Measurements from ENCODE around the gene ZFPM1.

Gene ZFPM1

GRCh38 chr16:88453217-88453531 is at the start of gene ZFPM1:
ZFPM1 (plus strand) TSS chr16:88453280; CDS start chr16:88453639, 359 bp downstream.
- no peaks in the 10 kb centered on the region for H3K36me3 ChIP-seq (ENCODE audit: insufficient read depth)
- TF ChIP-seq, protein P1, sequence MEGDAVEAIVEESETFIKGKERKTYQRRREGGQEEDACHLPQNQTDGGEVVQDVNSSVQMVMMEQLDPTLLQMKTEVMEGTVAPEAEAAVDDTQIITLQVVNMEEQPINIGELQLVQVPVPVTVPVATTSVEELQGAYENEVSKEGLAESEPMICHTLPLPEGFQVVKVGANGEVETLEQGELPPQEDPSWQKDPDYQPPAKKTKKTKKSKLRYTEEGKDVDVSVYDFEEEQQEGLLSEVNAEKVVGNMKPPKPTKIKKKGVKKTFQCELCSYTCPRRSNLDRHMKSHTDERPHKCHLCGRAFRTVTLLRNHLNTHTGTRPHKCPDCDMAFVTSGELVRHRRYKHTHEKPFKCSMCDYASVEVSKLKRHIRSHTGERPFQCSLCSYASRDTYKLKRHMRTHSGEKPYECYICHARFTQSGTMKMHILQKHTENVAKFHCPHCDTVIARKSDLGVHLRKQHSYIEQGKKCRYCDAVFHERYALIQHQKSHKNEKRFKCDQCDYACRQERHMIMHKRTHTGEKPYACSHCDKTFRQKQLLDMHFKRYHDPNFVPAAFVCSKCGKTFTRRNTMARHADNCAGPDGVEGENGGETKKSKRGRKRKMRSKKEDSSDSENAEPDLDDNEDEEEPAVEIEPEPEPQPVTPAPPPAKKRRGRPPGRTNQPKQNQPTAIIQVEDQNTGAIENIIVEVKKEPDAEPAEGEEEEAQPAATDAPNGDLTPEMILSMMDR (conservative IDR thresholded peaks at IDR 0.05; ENCODE audit: low read depth, low read length) = no peak
- H3K79me2 ChIP-seq (ENCODE audit: insufficient read depth, low read depth) = no peaks in the 10 kb centered on the region
- H3K4me3 ChIP-seq (IDR thresholded peaks at IDR 0.05; ENCODE audit: insufficient read depth, low read depth, low read length) = no peak within 1 kb of the TSS
- no peaks in the 10 kb centered on the region for H4K20me1 ChIP-seq (ENCODE audit: insufficient read depth)
- H3K4me1 ChIP-seq (ENCODE audit: low read depth, poor library complexity, severe bottlenecking) = no peaks in the 10 kb centered on the region
- no peak within 1 kb of the TSS for H3K9ac ChIP-seq
- H3K27me3 ChIP-seq (ENCODE audit: insufficient read depth, low read depth) = peaks cover 78% of the 10 kb centered on the region
- no peak within 1 kb of the TSS for H3K27ac ChIP-seq
- peak within 1 kb of the TSS; percentile 25; the same call in 1 of the 2 replicates for H3K4me2 ChIP-seq
- H2AFZ ChIP-seq (ENCODE audit: low read depth) = peak within 1 kb of the TSS; percentile 39; the same call in 1 of the 2 replicates

DNA sequence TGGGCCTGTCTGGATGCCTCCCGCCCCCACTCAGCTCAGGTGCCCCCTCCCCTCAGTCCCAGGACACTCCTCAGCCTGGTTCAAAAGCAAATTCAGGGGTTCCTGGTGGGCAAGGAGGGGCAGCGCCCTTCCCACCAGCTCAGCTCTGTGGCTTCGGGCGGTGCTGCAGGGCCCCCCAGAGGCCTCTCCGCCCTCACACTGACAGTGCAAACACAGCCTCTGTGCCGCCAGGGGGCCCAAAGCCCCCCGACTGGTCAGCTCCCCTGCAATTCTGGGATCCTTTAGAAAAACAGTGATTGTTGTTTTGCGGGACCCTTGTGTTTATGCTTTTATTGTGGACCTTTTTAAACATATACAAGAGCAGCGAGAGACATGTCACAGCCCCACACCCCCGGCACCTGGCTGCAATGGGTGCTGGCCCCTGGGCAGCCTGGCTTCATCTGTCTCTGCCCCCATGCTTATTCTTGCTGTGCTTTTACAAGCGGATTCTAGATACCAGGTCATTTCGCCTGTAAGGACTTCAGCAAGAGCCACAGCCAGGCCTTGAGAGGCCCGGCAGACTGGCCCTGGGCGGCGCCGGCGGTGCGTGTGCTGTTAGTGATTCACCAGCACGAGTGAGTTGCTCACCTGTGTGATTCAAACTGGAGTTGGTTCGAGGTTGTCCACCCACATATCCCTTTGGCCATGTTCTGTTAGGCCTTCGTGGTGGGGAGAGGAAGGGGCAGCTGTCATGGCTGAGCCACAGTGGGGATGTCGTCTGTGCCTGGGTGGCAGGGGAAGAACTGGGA is 49.1 kb upstream of the ZFPM1 start:
- H3K4me2 ChIP-seq = no peak overlapping the region
- no peaks in the 10 kb centered on the region for H4K20me1 ChIP-seq (ENCODE audit: insufficient read depth)

DNA sequence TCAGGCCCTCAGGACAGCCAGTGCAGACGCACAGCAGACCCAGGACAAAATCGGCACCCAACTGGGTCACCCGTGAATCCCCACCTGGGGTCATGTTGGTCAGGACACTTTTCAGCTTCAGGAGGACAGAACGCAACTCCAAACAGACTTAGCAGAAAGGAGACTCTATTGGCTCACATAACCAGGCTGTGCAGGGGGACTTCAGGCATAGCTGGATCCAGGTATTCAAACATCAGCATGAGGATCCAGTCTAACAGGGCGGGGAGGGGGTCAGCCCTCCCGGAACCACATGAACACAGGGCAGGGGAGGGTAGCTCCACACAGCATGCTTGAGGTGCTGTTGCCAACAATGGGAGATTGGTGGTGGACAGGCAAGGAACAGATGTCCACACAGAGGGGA is 48.3 kb upstream of the ZFPM1 start:
- H2AFZ ChIP-seq (ENCODE audit: low read depth) = no peak overlapping the region
- no peaks in the 10 kb centered on the region for H3K4me1 ChIP-seq (ENCODE audit: low read depth, poor library complexity, severe bottlenecking)
- H3K27ac ChIP-seq = no peak overlapping the region
- no peaks in the 10 kb centered on the region for H3K36me3 ChIP-seq (ENCODE audit: insufficient read depth)
- H4K20me1 ChIP-seq (ENCODE audit: insufficient read depth) = no peaks in the 10 kb centered on the region
- TF ChIP-seq, protein P1 (conservative IDR thresholded peaks at IDR 0.05; ENCODE audit: low read depth, low read length) = no peak
- H3K4me3 ChIP-seq (IDR thresholded peaks at IDR 0.05; ENCODE audit: insufficient read depth, low read depth, low read length) = no peak overlapping the region
- H3K27me3 ChIP-seq (ENCODE audit: insufficient read depth, low read depth) = peaks cover 72% of the 10 kb centered on the region
- H3K79me2 ChIP-seq (ENCODE audit: insufficient read depth, low read depth) = no peaks in the 10 kb centered on the region
- H3K9ac ChIP-seq = no peak overlapping the region
- no peak overlapping the region for H3K4me2 ChIP-seq

More for the DNA sequence above, 49.1 kb upstream of the ZFPM1 start:
- peaks cover 74% of the 10 kb centered on the region for H3K27me3 ChIP-seq (ENCODE audit: insufficient read depth, low read depth)
- no peaks in the 10 kb centered on the region for H3K4me1 ChIP-seq (ENCODE audit: low read depth, poor library complexity, severe bottlenecking)
- no peaks in the 10 kb centered on the region for H3K36me3 ChIP-seq (ENCODE audit: insufficient read depth)
- no peak overlapping the region for H3K9ac ChIP-seq
- TF ChIP-seq, protein P1 (conservative IDR thresholded peaks at IDR 0.05; ENCODE audit: low read depth, low read length) = no peak
- no peak overlapping the region for H3K27ac ChIP-seq
- H2AFZ ChIP-seq (ENCODE audit: low read depth) = no peak overlapping the region
- H3K79me2 ChIP-seq (ENCODE audit: insufficient read depth, low read depth) = no peaks in the 10 kb centered on the region
- no peak overlapping the region for H3K4me3 ChIP-seq (IDR thresholded peaks at IDR 0.05; ENCODE audit: insufficient read depth, low read depth, low read length)

GRCh38 chr16:88405216-88406060 is 47.6 kb upstream of the ZFPM1 start:
- H3K27ac ChIP-seq = no peak overlapping the region
- no peaks in the 10 kb centered on the region for H3K4me1 ChIP-seq (ENCODE audit: low read depth, poor library complexity, severe bottlenecking)
- H3K4me2 ChIP-seq = no peak overlapping the region
- H3K9ac ChIP-seq = no peak overlapping the region
- TF ChIP-seq, protein P1 (conservative IDR thresholded peaks at IDR 0.05; ENCODE audit: low read depth, low read length) = no peak
- peaks cover 65% of the 10 kb centered on the region for H3K27me3 ChIP-seq (ENCODE audit: insufficient read depth, low read depth)
- no peaks in the 10 kb centered on the region for H3K36me3 ChIP-seq (ENCODE audit: insufficient read depth)
- no peaks in the 10 kb centered on the region for H4K20me1 ChIP-seq (ENCODE audit: insufficient read depth)
- no peak overlapping the region for H3K4me3 ChIP-seq (IDR thresholded peaks at IDR 0.05; ENCODE audit: insufficient read depth, low read depth, low read length)
- H3K79me2 ChIP-seq (ENCODE audit: insufficient read depth, low read depth) = no peaks in the 10 kb centered on the region
- no peak overlapping the region for H2AFZ ChIP-seq (ENCODE audit: low read depth)
